ENCODE results near the gene NXPH2. TPM values are rescaled to one million over a fixed set of nuclear protein-coding genes. Genes with fewer than 3 reads are reported as not detected.

NXPH2 gene
- total RNA-seq, 4 donors from 2014 or later = not detected

DNA sequence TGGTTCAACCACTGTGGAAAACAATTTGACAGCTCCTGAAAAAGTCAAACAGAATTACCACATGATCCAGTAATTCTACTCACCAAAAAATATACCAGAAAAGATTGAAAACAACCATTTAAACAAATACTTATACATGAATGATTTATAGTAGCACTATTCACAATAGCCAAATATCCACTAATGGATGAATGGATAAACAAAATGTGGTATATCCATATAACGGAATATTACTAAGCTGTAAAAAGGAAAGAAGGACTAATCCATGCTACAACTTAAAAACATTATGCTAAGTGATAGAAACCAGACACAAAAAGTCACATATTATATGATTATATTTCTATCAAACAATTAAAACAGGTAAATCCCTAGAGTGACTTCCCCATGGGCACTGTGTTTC is 147.1 kb downstream of the NXPH2 start:
- H3K27me3 ChIP-seq = no peaks in the 10 kb centered on the region
- DNase-seq = no peak
- WGBS, 2 donors = 88 to 92% methylated on average over 1 of the region's 1 CpG
- intact Hi-C loops (cut with DNase I) = no loop called here
- no peaks in the 10 kb centered on the region for H3K4me1 ChIP-seq
- TF ChIP-seq POLR2A (IDR thresholded peaks at IDR 0.05) = no peak
- TF ChIP-seq, protein P1, sequence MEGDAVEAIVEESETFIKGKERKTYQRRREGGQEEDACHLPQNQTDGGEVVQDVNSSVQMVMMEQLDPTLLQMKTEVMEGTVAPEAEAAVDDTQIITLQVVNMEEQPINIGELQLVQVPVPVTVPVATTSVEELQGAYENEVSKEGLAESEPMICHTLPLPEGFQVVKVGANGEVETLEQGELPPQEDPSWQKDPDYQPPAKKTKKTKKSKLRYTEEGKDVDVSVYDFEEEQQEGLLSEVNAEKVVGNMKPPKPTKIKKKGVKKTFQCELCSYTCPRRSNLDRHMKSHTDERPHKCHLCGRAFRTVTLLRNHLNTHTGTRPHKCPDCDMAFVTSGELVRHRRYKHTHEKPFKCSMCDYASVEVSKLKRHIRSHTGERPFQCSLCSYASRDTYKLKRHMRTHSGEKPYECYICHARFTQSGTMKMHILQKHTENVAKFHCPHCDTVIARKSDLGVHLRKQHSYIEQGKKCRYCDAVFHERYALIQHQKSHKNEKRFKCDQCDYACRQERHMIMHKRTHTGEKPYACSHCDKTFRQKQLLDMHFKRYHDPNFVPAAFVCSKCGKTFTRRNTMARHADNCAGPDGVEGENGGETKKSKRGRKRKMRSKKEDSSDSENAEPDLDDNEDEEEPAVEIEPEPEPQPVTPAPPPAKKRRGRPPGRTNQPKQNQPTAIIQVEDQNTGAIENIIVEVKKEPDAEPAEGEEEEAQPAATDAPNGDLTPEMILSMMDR (IDR thresholded peaks at IDR 0.05) = no peak
- no peak overlapping the region for H3K4me3 ChIP-seq
- no peak overlapping the region for H3K27ac ChIP-seq
- H3K9me3 ChIP-seq = peaks cover 0 to 7% (median 0%) of the 10 kb centered on the region in 3 donors
- H3K36me3 ChIP-seq = no peaks in the 10 kb centered on the region

DNA sequence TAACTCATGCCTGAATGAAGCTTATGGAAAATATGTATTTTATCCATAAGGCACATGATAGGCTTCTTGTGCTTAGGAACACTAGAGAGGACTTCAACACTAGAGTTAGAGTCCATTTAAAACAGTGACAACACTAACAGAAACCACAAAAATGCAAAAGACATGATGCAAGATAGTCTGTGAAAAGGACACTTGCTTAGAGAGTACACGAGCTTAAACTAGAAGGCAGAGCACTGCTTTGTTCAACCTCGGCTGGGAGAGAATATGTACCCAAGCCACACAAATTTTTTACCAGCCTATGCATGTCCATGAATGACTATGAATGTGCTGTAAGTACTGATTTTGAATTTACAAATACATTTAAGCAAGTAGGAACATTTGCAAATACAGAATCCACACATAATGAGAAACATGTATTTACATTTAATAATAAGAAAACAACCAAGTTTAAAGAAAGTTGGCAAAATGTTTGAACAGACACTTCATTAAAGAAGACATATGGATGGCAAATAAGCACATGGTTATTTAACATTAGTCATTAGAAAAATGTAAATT is 148.0 kb downstream of the NXPH2 start:
- Histone ChIP-seq H3K4me3 (no peak overlapping the region), H3K36me3 (no peaks in the 10 kb centered on the region), H3K27me3 (no peaks in the 10 kb centered on the region), H3K9me3 (peaks cover 0 to 7% (median 0%) of the 10 kb centered on the region in 3 donors), H3K27ac (no peak overlapping the region), H3K4me1 (no peaks in the 10 kb centered on the region)
- no peak for TF ChIP-seq POLR2A (IDR thresholded peaks at IDR 0.05)
- TF ChIP-seq, protein P1 (IDR thresholded peaks at IDR 0.05) = no peak
- 18 to 40% methylated on average over 2 of the region's 2 CpGs for WGBS, 2 donors
- DNase-seq = no peak
- intact Hi-C loops (cut with DNase I) = no loop called here

DNA sequence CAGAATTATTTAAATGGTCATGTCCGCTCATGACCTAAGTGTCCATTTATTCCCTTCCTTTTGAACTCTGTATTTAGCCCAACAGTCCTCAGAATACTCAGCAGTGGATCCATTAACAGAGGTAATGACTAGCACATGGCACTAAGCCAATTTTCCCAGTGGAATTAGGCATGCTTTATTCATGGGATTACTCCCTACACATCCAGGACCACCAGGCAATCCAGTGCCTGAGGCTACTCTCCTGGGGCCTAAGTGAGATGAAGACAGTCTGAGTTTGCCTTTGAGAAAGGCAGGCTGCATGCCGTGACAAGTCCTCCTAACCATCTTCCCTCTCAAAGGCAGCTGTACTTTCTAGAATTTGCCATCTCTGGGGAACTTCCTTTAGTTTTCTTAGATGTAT is 150.0 kb downstream of the NXPH2 start:
- H3K4me1 ChIP-seq = no peaks in the 10 kb centered on the region
- WGBS, 2 donors = 75 to 100% methylated on average over 2 of the region's 2 CpGs
- H3K9me3 ChIP-seq = peaks cover 0 to 7% (median 0%) of the 10 kb centered on the region in 3 donors
- H3K4me3 ChIP-seq = no peak overlapping the region
- intact Hi-C loops (cut with DNase I) = no loop called here
- TF ChIP-seq, protein P1 (IDR thresholded peaks at IDR 0.05) = no peak
- no peak for TF ChIP-seq POLR2A (IDR thresholded peaks at IDR 0.05)
- DNase-seq = no peak
- H3K36me3 ChIP-seq = no peaks in the 10 kb centered on the region
- H3K27me3 ChIP-seq = no peaks in the 10 kb centered on the region
- no peak overlapping the region for H3K27ac ChIP-seq

DNA sequence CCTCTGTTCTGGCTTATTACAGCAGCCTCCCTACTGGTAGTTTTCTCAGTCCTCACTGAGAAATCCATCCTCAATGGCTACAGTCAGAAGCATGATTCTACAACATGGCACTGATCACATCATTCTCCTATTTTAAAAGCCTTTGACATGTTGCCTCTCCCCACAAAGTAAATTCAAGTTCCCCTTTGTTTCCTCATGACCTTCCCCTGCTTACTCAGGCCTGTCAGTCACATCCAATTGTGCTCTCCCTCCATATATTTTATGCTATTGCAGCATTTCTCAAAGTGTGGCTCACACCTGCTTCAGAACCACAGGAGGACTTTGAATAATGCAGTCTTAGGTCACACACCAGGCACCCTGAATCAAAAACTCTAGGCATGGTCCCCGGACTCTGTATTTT is 154.0 kb downstream of the NXPH2 start:
- Histone ChIP-seq H3K4me3 (no peak overlapping the region), H3K9me3 (no peaks in the 10 kb centered on the region), H3K36me3 (no peaks in the 10 kb centered on the region), H3K27me3 (no peaks in the 10 kb centered on the region), H3K27ac (no peak overlapping the region), H3K4me1 (no peaks in the 10 kb centered on the region)
- intact Hi-C loops (cut with DNase I) = no loop called here
- DNase-seq = no peak
- 64 to 69% methylated on average over 1 of the region's 1 CpG for WGBS, 2 donors
- no peak for TF ChIP-seq POLR2A (IDR thresholded peaks at IDR 0.05)
- TF ChIP-seq, protein P1 (IDR thresholded peaks at IDR 0.05) = no peak

DNA sequence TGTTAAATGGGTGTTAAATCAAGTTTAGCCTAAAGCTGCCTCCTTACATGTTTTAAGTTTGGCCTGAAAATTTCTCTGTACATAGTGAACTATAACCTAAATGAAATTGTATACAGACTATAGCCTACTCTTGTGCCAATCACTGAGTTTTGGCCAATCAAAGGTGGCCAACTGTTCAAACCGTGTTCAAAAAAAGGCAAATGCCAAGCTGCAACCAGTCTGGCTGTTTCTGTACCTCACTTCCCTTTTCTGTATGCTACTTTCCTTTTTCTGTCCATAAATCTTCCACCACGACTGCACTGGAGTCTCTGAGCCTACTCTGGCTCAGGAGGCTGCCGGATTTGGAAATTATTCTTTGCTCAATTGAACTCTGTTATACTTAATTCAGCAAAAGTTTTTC is 157.6 kb downstream of the NXPH2 start:
- DNase-seq = no peak
- H3K9me3 ChIP-seq = no peaks in the 10 kb centered on the region
- H3K27me3 ChIP-seq = peaks cover 0 to 3% (median 0%) of the 10 kb centered on the region in 4 donors
- WGBS, 2 donors = 57 to 62% methylated on average over 3 of the region's 3 CpGs
- H3K4me3 ChIP-seq = no peak overlapping the region
- H3K36me3 ChIP-seq = no peaks in the 10 kb centered on the region
- intact Hi-C loops (cut with DNase I) = no loop called here
- TF ChIP-seq POLR2A (IDR thresholded peaks at IDR 0.05) = no peak
- H3K4me1 ChIP-seq = no peaks in the 10 kb centered on the region
- H3K27ac ChIP-seq = no peak overlapping the region

DNA sequence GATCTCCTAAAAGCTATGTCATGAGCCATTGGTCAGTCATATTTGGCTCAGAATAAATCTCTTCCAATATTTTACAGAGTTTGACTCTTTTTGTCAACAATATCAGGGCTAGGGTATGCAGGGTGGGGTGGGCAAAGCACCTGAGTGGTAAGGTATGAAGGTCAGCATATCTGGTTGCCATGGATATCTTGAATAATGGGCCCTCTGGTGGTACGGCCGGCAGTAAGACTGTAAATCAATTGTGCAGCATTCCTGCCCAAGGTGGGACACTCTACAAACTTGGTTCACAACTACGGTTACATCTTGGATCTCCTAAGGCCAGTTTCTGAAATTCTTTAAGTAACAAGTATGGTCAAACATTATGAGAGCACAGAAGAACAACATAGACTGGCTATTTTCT is 159.1 kb downstream of the NXPH2 start:
- Histone ChIP-seq H3K36me3 (no peaks in the 10 kb centered on the region), H3K4me3 (no peak overlapping the region), H3K27me3 (peaks cover 0 to 3% (median 0%) of the 10 kb centered on the region in 4 donors), H3K9me3 (no peaks in the 10 kb centered on the region), H3K27ac (no peak overlapping the region), H3K4me1 (no peaks in the 10 kb centered on the region)
- DNase-seq = no peak
- WGBS, 2 donors = 57 to 73% methylated on average over 3 of the region's 3 CpGs
- intact Hi-C loops (cut with DNase I) = no loop called here
- TF ChIP-seq POLR2A (IDR thresholded peaks at IDR 0.05) = no peak
- TF ChIP-seq, protein P1 (IDR thresholded peaks at IDR 0.05) = no peak

All from esophagus squamous epithelium (tissue), 5 donors.